Measurements from ENCODE around the gene CNTNAP2.

- TF ChIP-seq EP300 (IDR thresholded peaks at IDR 0.05) = no peak
- no peak for TF ChIP-seq CTCF (IDR thresholded peaks at IDR 0.05)
- TF ChIP-seq POLR2A (IDR thresholded peaks at IDR 0.05) = no peak
- no peak for TF ChIP-seq POLR2AphosphoS5 (IDR thresholded peaks at IDR 0.05)
These were observed 2150.2 kb downstream of the CNTNAP2 start for GRCh38 chr7:148266795-148267194.

Data from stomach (tissue), 4 donors.